A549 (cell line): ENCODE results near the gene CDH6. TPM values are rescaled to one million over a fixed set of nuclear protein-coding genes. Genes with fewer than 3 reads are reported as not detected.

Experiments
- ATAC-seq, 2 experiments: fragments of 200-7000 bp in 1 of 2; fragments of >200 bp in 1 of 2; cut with Nextera tagmentation in 1 of 2; cut with Tn5 transposase in 1 of 2; 3 replicates each; pipeline versions ENCODE4 v1.8.0 to v1.9.1; 2018 to 2020; ENCODE audit warnings: mild to moderate bottlenecking in 1 of 2, moderate library complexity in 1 of 2
- CTCF ChIA-PET: fragments of 300-600 bp; sonication (Branson Sonifier 250); formaldehyde crosslinking; extraction: SDS; loops from one replicate; lab custom pipeline; 2021; ENCODE audit warnings: antibody characterized with exemption, inconsistent platforms; lab: Yijun Ruan, JAX
- POLR2A ChIA-PET: fragments of 350-600 bp; formaldehyde crosslinking; extraction: SDS; loops from one replicate; lab custom pipeline; 2021; ENCODE audit warnings: antibody characterized with exemption, inconsistent platforms; lab: Yijun Ruan, JAX
- DNase-seq, 2 experiments: peaks; one replicate each; pipeline versions ENCODE4 v3.0.0 to v3.0.0-alpha.2; 2011 to 2016; ENCODE audit warnings: low read depth in 1 of 2, low spot score in 1 of 2
- FAIRE-seq: peaks from 2 replicates; lab custom pipeline; 2011; peaks lifted over from hg19 to GRCh38; lab: Jason Lieb, UNC
- H3K27ac ChIP-seq, 2 experiments: fragments of >200 bp; sonication (Bioruptor Twin); formaldehyde crosslinking; 3 replicates each; pipeline ENCODE4 v1.5.1; 2016 to 2017
- H3K4me1 ChIP-seq: fragments of >200 bp; sonication (Bioruptor Twin); formaldehyde crosslinking; 3 replicates; pipeline ENCODE4 v1.6.1; 2016
- H3K4me2 ChIP-seq: fragments of >200 bp; sonication (Bioruptor Twin); formaldehyde crosslinking; 3 replicates; pipeline ENCODE4 v1.6.1; 2016
- H3K4me3 ChIP-seq: fragments of >200 bp; sonication (Bioruptor Twin); formaldehyde crosslinking; 3 replicates; pipeline ENCODE4 v1.5.1; 2016
- H3K9me3 ChIP-seq: fragments of >200 bp; sonication (Bioruptor Twin); formaldehyde crosslinking; 3 replicates; pipeline ENCODE4 v1.6.1; 2016
- CBX8 ChIP-seq: fragments of 200-600 bp; sonication (generic); IDR thresholded peaks from 2 replicates; pipeline ENCODE4 v1.6.1; 2016
- CHD4 ChIP-seq: fragments of 200-600 bp; sonication (generic); IDR thresholded peaks from 2 replicates; pipeline ENCODE4 v1.6.1; 2016; ENCODE audit warnings: antibody characterized with exemption, mild to moderate bottlenecking, borderline replicate concordance
- EHF ChIP-seq: fragments of 250-450 bp; sonication (Bioruptor Pico); IDR thresholded peaks from 2 replicates; pipeline ENCODE4 v1.5.0; 2020; ENCODE audit warnings: mild to moderate bottlenecking
- EP300 ChIP-seq, 2 experiments: fragments of >200 bp; sonication (Bioruptor Twin); formaldehyde crosslinking; IDR thresholded peaks; 2 replicates in 1 of 2; 3 replicates in 1 of 2; pipeline ENCODE4 v1.6.1; 2016 to 2017
- FOSL2 ChIP-seq, 2 experiments: fragments of 450-650 bp in 1 of 2; fragments of >200 bp in 1 of 2; sonication (Bioruptor Twin) in 1 of 2; formaldehyde crosslinking; IDR thresholded peaks; 2 replicates each; pipeline versions ENCODE4 v1.5.0 to v1.6.1; 2016 to 2020; ENCODE audit warnings: mild to moderate bottlenecking in 1 of 2, moderate library complexity in 1 of 2
- HDAC2 ChIP-seq: fragments of 200-600 bp; sonication (generic); IDR thresholded peaks from 2 replicates; pipeline ENCODE4 v1.6.1; 2016
- HEYL ChIP-seq: fragments of 250-450 bp; sonication (Bioruptor Pico); IDR thresholded peaks from 2 replicates; pipeline ENCODE4 v1.8.0; 2021; ENCODE audit warnings: mild to moderate bottlenecking, moderate library complexity
- HOXA7 ChIP-seq: fragments of 250-450 bp; sonication (Bioruptor Pico); IDR thresholded peaks from 2 replicates; pipeline ENCODE4 v1.5.0; 2020; ENCODE audit warnings: mild to moderate bottlenecking, moderate library complexity
- HOXB13 ChIP-seq: fragments of 250-450 bp; sonication (Bioruptor Pico); IDR thresholded peaks from 2 replicates; pipeline ENCODE4 v1.5.0; 2020; ENCODE audit warnings: low read depth, mild to moderate bottlenecking, moderate library complexity
- HOXB5 ChIP-seq: fragments of 250-450 bp; sonication (Bioruptor Pico); IDR thresholded peaks from 2 replicates; pipeline ENCODE4 v1.5.0; 2020; ENCODE audit warnings: mild to moderate bottlenecking, moderate library complexity
- JUN ChIP-seq, 2 experiments: fragments of >200 bp; sonication (Bioruptor Twin); formaldehyde crosslinking; IDR thresholded peaks; 2 replicates in 1 of 2; 3 replicates in 1 of 2; pipeline ENCODE4 v1.6.1; 2016 to 2017
- JUNB ChIP-seq: fragments of >200 bp; sonication (Bioruptor Twin); formaldehyde crosslinking; IDR thresholded peaks from 2 replicates; pipeline ENCODE4 v1.6.1; 2016
- KDM1A ChIP-seq: fragments of 200-600 bp; sonication (generic); IDR thresholded peaks from 2 replicates; pipeline ENCODE4 v1.6.1; 2016; ENCODE audit warnings: low read depth, mild to moderate bottlenecking
- MAFK ChIP-seq: fragments of 450-650 bp; IDR thresholded peaks from 2 replicates; pipeline ENCODE4 v1.6.1; 2014; ENCODE audit not compliant: partially characterized antibody
- MYC ChIP-seq: IDR thresholded peaks from 2 replicates; pipeline ENCODE4 v1.6.1; 2012; ENCODE audit warnings: mild to moderate bottlenecking, inconsistent platforms, low read length, improper control_type of control experiment, borderline replicate concordance
- NFE2L2 ChIP-seq: fragments of 150-350 bp; conservative IDR thresholded peaks from 2 replicates; pipeline ENCODE4 v1.6.1; 2014; ENCODE audit warnings: low read length
- NR3C1 ChIP-seq: fragments of >200 bp; sonication (Bioruptor Twin); formaldehyde crosslinking; IDR thresholded peaks from 3 replicates; pipeline ENCODE4 v1.6.1; 2017
- PBX3 ChIP-seq: IDR thresholded peaks from 2 replicates; pipeline ENCODE4 v1.6.1; 2012
- RAD21 ChIP-seq, 2 experiments: fragments of >200 bp in 1 of 2; sonication (Bioruptor Twin) in 1 of 2; formaldehyde crosslinking in 1 of 2; IDR thresholded peaks in 1 of 2; conservative IDR thresholded peaks in 1 of 2; 2 replicates in 1 of 2; 3 replicates in 1 of 2; pipeline ENCODE4 v1.6.1; 2012 to 2018; ENCODE audit warnings: inconsistent platforms in 1 of 2
- RNF2 ChIP-seq: fragments of 200-600 bp; sonication (generic); IDR thresholded peaks from 2 replicates; pipeline ENCODE4 v1.6.1; 2016; ENCODE audit warnings: low read depth, mild to moderate bottlenecking, antibody characterized with exemption, moderate library complexity, borderline replicate concordance
- SMC3 ChIP-seq: fragments of >200 bp; sonication (Bioruptor Twin); formaldehyde crosslinking; IDR thresholded peaks from 3 replicates; pipeline ENCODE4 v1.6.1; 2018; ENCODE audit warnings: inconsistent platforms
- TFCP2L1 ChIP-seq: fragments of 250-450 bp; sonication (Bioruptor Pico); IDR thresholded peaks from 2 replicates; pipeline ENCODE4 v1.5.0; 2021; ENCODE audit warnings: mild to moderate bottlenecking
- ZC3H11A ChIP-seq: fragments of 450-650 bp; IDR thresholded peaks from 2 replicates; pipeline ENCODE4 v1.6.1; 2014; ENCODE audit warnings: antibody characterized with exemption, mild to moderate bottlenecking
- WGBS: methylation state at CpG from one replicate; pipeline ENCODE4 v1.1.6; 2017; ENCODE audit errors: missing lambda C conversion rate; 5-methylcytosine and 5-hydroxymethylcytosine counted together
- polyA minus RNA-seq: library from RNA; depleted of rRNA, polyadenylated mRNA; stranded (reverse); fragments of >200 nt; gene quantifications from 2 replicates; pipeline ENCODE4 v1.2.3, GENCODE V29; 2011; rRNA and poly(A)+ RNA removed
- polyA plus RNA-seq, 4 experiments: library from polyadenylated mRNA; depleted of rRNA in 3 of 4; stranded (reverse); fragments of >200 nt; fragmentation: RNase III in 1 of 4; extraction: RNeasy Plus Mini Kit Qiagen cat#74134 plus additional on column Dnase treatment in 1 of 4; gene quantifications; 2 replicates in 3 of 4; 3 replicates in 1 of 4; pipeline ENCODE4 v1.2.3, GENCODE V29; 2011 to 2017
- TF ChIP-seq, protein P1 (sequence below): fragments of 250-450 bp; sonication (Bioruptor Pico); IDR thresholded peaks from 2 replicates; pipeline ENCODE4 v1.5.0; 2020; ENCODE audit warnings: low read depth, mild to moderate bottlenecking, moderate library complexity

CDH6 gene
- polyA plus RNA-seq (2011; rRNA removed) (0.61 and 0.63 TPM in 2 replicates), polyA plus RNA-seq (2017; fragmentation: RNase III; extraction: RNeasy Plus Mini Kit Qiagen cat#74134 plus additional on column Dnase treatment) (0.24 to 0.33 TPM (median 0.25 TPM) in 3 replicates), polyA minus RNA-seq (1.3 and 1.8 TPM in 2 replicates)
- 0.04 and 0.05 TPM in 2 replicates for polyA plus RNA-seq (2012; cell fraction: cytosol; rRNA removed)
- 0.14 and 0.20 TPM in 2 replicates for polyA plus RNA-seq (2012; cell fraction: nucleus; rRNA removed)

DNA sequence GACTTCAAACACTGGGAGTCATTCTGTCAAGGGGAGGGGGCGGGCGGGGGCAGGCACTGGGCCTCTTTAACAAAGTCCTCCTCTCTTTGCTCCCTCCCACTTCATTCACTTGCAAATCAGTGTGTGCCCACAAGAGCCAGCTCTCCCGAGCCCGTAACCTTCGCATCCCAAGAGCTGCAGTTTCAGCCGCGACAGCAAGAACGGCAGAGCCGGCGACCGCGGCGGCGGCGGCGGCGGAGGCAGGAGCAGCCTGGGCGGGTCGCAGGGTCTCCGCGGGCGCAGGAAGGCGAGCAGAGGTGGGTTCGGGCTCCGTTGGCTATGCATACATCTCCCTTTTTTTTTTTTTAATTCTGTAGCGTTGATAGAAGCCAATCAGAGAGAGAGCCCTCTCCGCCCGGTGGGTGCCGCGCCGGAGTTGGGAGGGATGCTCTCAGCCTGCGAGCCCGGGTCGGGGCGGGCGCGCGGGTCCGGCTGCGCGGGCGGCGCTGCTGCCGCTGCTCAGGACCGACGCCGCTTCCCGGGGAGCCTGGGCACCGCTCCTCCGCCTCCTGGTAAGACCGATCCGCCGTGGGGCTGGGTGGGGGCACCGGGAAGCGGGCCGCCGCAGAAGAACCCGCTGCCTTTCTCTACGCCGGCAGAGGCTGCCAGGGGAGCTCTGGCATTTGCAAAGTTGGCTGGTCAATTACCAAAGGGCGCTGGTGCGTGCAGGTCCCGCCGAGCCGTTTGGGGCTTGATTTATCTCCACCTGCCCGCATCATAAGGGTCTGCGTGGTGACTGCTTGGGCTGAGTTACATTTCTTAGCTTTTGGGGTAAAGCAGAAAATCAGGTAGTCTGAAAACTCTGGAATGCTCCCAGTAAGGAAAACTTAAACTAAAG, at the start of gene CDH6:
Gene CDH6, plus strand, starts transcription at position 96 of the 877 bp plus-strand sequence. CDS start 73,788 bp downstream, outside the sequence.
- Histone ChIP-seq H3K9me3 (no peaks in the 10 kb centered on the region), H3K27ac (no peak within 1 kb of the TSS), H3K4me1 (peaks cover 6% of the 10 kb centered on the region; the same call in 2 of the 3 replicates), H3K4me3 (peak within 1 kb of the TSS; percentile 47), H3K4me2 (peak within 1 kb of the TSS; percentile 94)
- peak; percentile 19 to 30 for DNase-seq
- no peak for FAIRE-seq
- POLR2A ChIA-PET: no interaction called here
- 3% methylated on average over 36 of the region's 67 CpGs for WGBS
- CTCF ChIA-PET: no interaction called here
- ATAC-seq: peak; percentile 72 to 87
- TF ChIP-seq EP300 (IDR thresholded peaks at IDR 0.05): no peak
- TF ChIP-seq FOSL2 (IDR thresholded peaks at IDR 0.05): no peak
- no peak for TF ChIP-seq FOSL2 (CRISPR knock-in tag; IDR thresholded peaks at IDR 0.05)
- no peak for TF ChIP-seq NFE2L2
- TF ChIP-seq, all 56 proteins: peak for 0

DNA sequence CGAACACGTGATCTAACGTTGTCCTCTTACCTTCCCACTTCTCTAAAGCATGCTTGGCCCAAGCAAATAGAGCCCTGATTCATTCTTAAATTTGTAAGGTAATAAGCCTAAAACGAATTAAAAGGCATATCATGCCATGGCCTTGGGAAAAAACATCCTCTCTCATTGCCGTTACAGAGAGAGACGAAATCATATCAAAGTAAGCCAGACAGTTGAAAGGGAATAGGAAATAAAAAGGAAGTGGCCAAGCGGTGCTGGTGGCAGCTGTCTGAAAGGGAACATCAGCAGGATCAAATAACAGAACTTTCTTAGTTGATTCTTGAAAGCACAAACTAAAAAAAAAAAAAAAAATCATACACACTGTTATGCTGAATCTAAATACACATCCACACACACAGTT, 49.1 kb upstream of the CDH6 start:
- DNase-seq (no peak), ATAC-seq (no peak), FAIRE-seq (no peak)
- H3K4me1 ChIP-seq: 0 out of 3 replicates have a peak, but pooled peaks cover 5% of the 10 kb centered on the region
- no peaks in the 10 kb centered on the region for H3K9me3 ChIP-seq
- no peak for TF ChIP-seq JUN (IDR thresholded peaks at IDR 0.05)
- no peak for TF ChIP-seq HOXB5 (CRISPR knock-in tag)
- no peak for TF ChIP-seq CHD4
- no peak for TF ChIP-seq NR3C1
- TF ChIP-seq CBX8: peak; percentile 94; the same call in 1 of the 2 replicates
- no peak for TF ChIP-seq EHF (CRISPR knock-in tag)
- TF ChIP-seq ZC3H11A: no peak
- TF ChIP-seq HOXB13: no peak
- TF ChIP-seq MAFK: no peak
- no peak for TF ChIP-seq EP300 (IDR thresholded peaks at IDR 0.05)
- no peak for TF ChIP-seq PBX3
- TF ChIP-seq SMC3: no peak
- TF ChIP-seq JUNB: no peak
- peak; percentile 97 for TF ChIP-seq RNF2
- no peak for TF ChIP-seq HEYL (CRISPR knock-in tag)
- CTCF ChIA-PET: interaction anchor here (0.5 to 0.6 kb wide), 2 partner anchors 65 to 304 kb away, joined by 3 read pairs; no protein-coding TSS in a partner anchor
- no peak overlapping the region for H3K4me3 ChIP-seq
- POLR2A ChIA-PET: no interaction called here
- no peak overlapping the region for H3K4me2 ChIP-seq
- 50% methylated on average over 7 of the region's 7 CpGs for WGBS
- H3K27ac ChIP-seq: no peak overlapping the region

GRCh38 chr5:31148959-31149475, 44.5 kb upstream of the CDH6 start:
- CTCF ChIA-PET: no interaction called here
- no peak for TF ChIP-seq HOXA7 (CRISPR knock-in tag)
- TF ChIP-seq, protein P1, sequence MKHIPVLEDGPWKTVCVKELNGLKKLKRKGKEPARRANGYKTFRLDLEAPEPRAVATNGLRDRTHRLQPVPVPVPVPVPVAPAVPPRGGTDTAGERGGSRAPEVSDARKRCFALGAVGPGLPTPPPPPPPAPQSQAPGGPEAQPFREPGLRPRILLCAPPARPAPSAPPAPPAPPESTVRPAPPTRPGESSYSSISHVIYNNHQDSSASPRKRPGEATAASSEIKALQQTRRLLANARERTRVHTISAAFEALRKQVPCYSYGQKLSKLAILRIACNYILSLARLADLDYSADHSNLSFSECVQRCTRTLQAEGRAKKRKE (CRISPR knock-in tag): no peak
- TF ChIP-seq RAD21 (conservative IDR thresholded peaks at IDR 0.05 in 1 of 2, IDR thresholded peaks at IDR 0.05 in 1 of 2): no peak
- TF ChIP-seq KDM1A: no peak
- no peak for TF ChIP-seq RNF2
- no peak for TF ChIP-seq HDAC2
- peak; percentile 98 for TF ChIP-seq NFE2L2
- no peak for TF ChIP-seq MYC
- no peak for TF ChIP-seq TFCP2L1 (CRISPR knock-in tag)
- peak; percentile 95 for TF ChIP-seq MAFK
- FAIRE-seq: no peak
- Histone ChIP-seq H3K4me2 (0 out of 3 replicates have a peak overlapping the region, but pooled peaks have one; percentile 23), H3K4me1 (0 out of 3 replicates have a peak, but pooled peaks cover 6% of the 10 kb centered on the region), H3K27ac (peak overlapping the region; percentile 46 to 60; a peak in 5 of 6 replicates), H3K4me3 (no peak overlapping the region), H3K9me3 (no peaks in the 10 kb centered on the region)
- DNase-seq: peak in 1 of 2 experiments; percentile 4
- no peak for ATAC-seq
- 21% methylated on average over 2 of the region's 2 CpGs for WGBS
- POLR2A ChIA-PET: no interaction called here
